Activated naive CD4-positive, alpha-beta T cell treated with anti-CD3 and anti-CD28 coated beads, Interleukin-2, amount 10 ng/mL, durations not matched to agents 7 days and 5 days (primary cell): ENCODE data around the gene FAM83G.

Source experiments
- CTCF ChIA-PET: fragments of 350-600 bp; sonication (Branson Sonifier 250); formaldehyde crosslinking; loops from one replicate; lab custom pipeline; 2021; ENCODE audit warnings: antibody characterized with exemption; lab: Charles Lee
- DNase-seq: peaks from one replicate; pipeline ENCODE4 v3.0.0-alpha.2; 2020
- H3K27ac Mint-ChIP-seq: one replicate; pipeline ENCODE4 v1.8.0; 2021; ENCODE audit warnings: mild to moderate bottlenecking, moderate library complexity, mixed read lengths
- H3K27me3 Mint-ChIP-seq: one replicate; pipeline ENCODE4 v1.8.0; 2021; ENCODE audit warnings: mild to moderate bottlenecking, mixed read lengths
- H3K36me3 Mint-ChIP-seq: one replicate; pipeline ENCODE4 v1.8.0; 2021; ENCODE audit warnings: mixed read lengths
- H3K4me1 Mint-ChIP-seq: one replicate; pipeline ENCODE4 v1.8.0; 2021; ENCODE audit warnings: mixed read lengths
- H3K4me3 Mint-ChIP-seq: one replicate; pipeline ENCODE4 v1.8.0; 2021; ENCODE audit warnings: mild to moderate bottlenecking, moderate library complexity, mixed read lengths
- H3K9me3 Mint-ChIP-seq: one replicate; pipeline ENCODE4 v1.8.0; 2021; ENCODE audit warnings: mixed read lengths

Gene FAM83G

GRCh38 chr17:18993905-18994526, 10.5 kb downstream of the FAM83G start:
- peaks cover 26% of the 10 kb centered on the region for H3K36me3 Mint-ChIP-seq
- no peak overlapping the region for H3K4me3 Mint-ChIP-seq
- CTCF ChIA-PET = interaction anchor here (0.6 kb wide), 1 partner anchor 59 kb away, joined by 3 read pairs; no protein-coding TSS in a partner anchor
- H3K27me3 Mint-ChIP-seq = peaks cover 7% of the 10 kb centered on the region
- no peak overlapping the region for H3K27ac Mint-ChIP-seq
- peaks cover 24% of the 10 kb centered on the region for H3K4me1 Mint-ChIP-seq
- peaks cover 12% of the 10 kb centered on the region for H3K9me3 Mint-ChIP-seq
- no peak for DNase-seq

- H3K36me3 Mint-ChIP-seq = peaks cover 26% of the 10 kb centered on the region
- H3K4me3 Mint-ChIP-seq = no peak overlapping the region
- H3K9me3 Mint-ChIP-seq = peaks cover 12% of the 10 kb centered on the region
- DNase-seq = peak; percentile 67
- CTCF ChIA-PET = no interaction called here
- H3K4me1 Mint-ChIP-seq = peaks cover 25% of the 10 kb centered on the region
- peak overlapping the region; percentile 52 for H3K27ac Mint-ChIP-seq
- H3K27me3 Mint-ChIP-seq = peaks cover 7% of the 10 kb centered on the region
Measured at GRCh38 chr17:18992454-18993130, 12.0 kb downstream of the FAM83G start.

GRCh38 chr17:18991531-18992315, 12.8 kb downstream of the FAM83G start:
- peaks cover 34% of the 10 kb centered on the region for H3K4me1 Mint-ChIP-seq
- H3K4me3 Mint-ChIP-seq = no peak overlapping the region
- DNase-seq = no peak
- peak overlapping the region; percentile 69 for H3K27ac Mint-ChIP-seq
- H3K27me3 Mint-ChIP-seq = peaks cover 7% of the 10 kb centered on the region
- peaks cover 21% of the 10 kb centered on the region for H3K36me3 Mint-ChIP-seq
- H3K9me3 Mint-ChIP-seq = peaks cover 12% of the 10 kb centered on the region
- CTCF ChIA-PET = interaction anchor here (1.0 to 1.4 kb wide), 2 partner anchors 10 to 31 kb away, joined by 3 read pairs; no protein-coding TSS in a partner anchor

DNA sequence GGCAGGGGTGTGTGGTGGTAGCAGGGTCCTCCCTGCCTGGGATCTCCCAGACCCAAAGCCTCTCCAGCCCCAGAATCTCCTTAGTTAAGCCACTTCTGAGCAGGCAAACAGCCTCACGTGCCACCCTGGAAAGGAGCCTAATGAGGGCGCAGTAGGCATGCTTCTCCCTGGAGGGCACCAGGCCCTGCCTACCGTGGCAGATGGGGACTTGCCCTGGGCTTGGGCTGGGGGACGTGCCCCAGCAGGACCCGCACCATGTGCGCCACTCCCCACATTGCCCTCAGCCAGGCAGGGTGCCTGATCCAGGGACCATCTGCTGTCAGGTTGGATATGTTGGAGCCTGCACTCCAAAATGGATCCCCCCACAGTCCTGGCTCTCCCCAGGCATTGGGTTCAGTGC, 14.2 kb downstream of the FAM83G start:
- DNase-seq = no peak
- CTCF ChIA-PET = interaction anchor here (1.4 kb wide), 1 partner anchor 29 kb away, joined by 3 read pairs; no protein-coding TSS in a partner anchor
- H3K9me3 Mint-ChIP-seq = peaks cover 6% of the 10 kb centered on the region
- H3K36me3 Mint-ChIP-seq = peaks cover 15% of the 10 kb centered on the region
- H3K27me3 Mint-ChIP-seq = peaks cover 7% of the 10 kb centered on the region
- no peak overlapping the region for H3K27ac Mint-ChIP-seq
- peaks cover 39% of the 10 kb centered on the region for H3K4me1 Mint-ChIP-seq
- H3K4me3 Mint-ChIP-seq = no peak overlapping the region

- no peak for DNase-seq
- CTCF ChIA-PET = no interaction called here
- Mint-ChIP-seq H3K4me3 (no peak overlapping the region), H3K27me3 (peaks cover 7% of the 10 kb centered on the region), H3K9me3 (no peaks in the 10 kb centered on the region), H3K27ac (no peak overlapping the region), H3K36me3 (peaks cover 7% of the 10 kb centered on the region), H3K4me1 (peaks cover 35% of the 10 kb centered on the region)
Measured at GRCh38 chr17:18988546-18989173, 15.9 kb downstream of the FAM83G start.

- CTCF ChIA-PET = no interaction called here
- Mint-ChIP-seq H3K27ac (no peak overlapping the region), H3K4me1 (peaks cover 29% of the 10 kb centered on the region), H3K9me3 (no peaks in the 10 kb centered on the region), H3K36me3 (peaks cover 3% of the 10 kb centered on the region), H3K27me3 (peaks cover 7% of the 10 kb centered on the region), H3K4me3 (no peak overlapping the region)
- DNase-seq = no peak
Measured at GRCh38 chr17:18987862-18988545, 16.6 kb downstream of the FAM83G start.

DNA sequence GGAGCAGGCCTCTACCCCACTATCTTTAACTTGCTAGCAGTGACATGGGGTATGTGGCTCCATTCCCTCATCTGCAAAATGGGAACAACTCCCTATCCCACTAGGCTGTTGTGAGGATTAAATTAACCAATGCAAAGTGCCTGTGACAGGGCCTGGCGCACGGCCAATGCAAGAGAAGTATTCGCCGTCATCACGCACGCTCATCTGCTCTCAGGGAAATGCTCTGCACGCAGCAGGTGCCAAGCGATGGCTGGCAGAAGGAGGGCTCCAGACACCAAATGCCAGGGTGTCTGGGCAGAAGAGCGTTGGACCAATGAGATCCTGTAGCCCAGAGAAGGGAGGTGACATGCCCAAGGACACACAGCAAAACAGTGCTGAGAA, 17.3 kb downstream of the FAM83G start:
- Mint-ChIP-seq H3K4me3 (no peak overlapping the region), H3K27ac (no peak overlapping the region), H3K4me1 (peaks cover 21% of the 10 kb centered on the region), H3K27me3 (peaks cover 1% of the 10 kb centered on the region), H3K9me3 (no peaks in the 10 kb centered on the region), H3K36me3 (peaks cover 3% of the 10 kb centered on the region)
- CTCF ChIA-PET = no interaction called here
- no peak for DNase-seq

DNA sequence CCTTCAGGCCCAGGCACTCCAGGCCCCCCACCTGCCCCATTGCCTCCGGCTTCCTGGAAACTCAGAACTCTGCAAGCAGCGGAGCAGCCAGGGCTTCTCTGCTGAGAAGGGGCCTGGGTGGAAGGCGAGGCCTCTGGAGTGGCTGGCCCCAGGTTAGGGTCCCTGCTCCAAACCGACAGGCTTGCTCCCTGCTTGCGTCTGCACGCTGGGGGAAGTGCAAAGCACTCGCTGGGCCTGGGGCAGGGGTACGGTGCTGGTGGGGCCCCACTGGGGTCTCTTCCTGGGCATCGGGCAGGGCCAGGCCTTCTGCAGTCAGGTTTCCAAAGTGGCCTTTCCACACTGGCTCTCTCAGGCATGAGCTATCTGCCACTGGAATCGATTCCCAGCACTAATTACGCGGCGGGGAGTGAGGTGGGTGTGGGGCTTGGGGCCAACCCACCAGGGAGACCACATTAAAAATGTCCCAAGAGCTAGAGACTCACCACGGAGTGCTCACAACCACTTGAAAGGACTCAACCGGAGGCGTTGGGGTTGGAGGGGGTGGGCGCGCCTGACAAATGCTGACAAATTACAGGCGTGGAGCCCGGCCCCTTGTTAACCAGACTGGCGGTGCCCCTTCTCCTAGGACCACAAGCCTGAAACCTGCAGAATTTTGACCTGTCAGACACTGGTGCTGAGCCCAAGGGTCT, 17.9 kb downstream of the FAM83G start:
- no peak for DNase-seq
- Mint-ChIP-seq H3K4me3 (no peak overlapping the region), H3K9me3 (no peaks in the 10 kb centered on the region), H3K27ac (no peak overlapping the region), H3K27me3 (no peaks in the 10 kb centered on the region), H3K36me3 (peaks cover 3% of the 10 kb centered on the region), H3K4me1 (peaks cover 18% of the 10 kb centered on the region)
- CTCF ChIA-PET = no interaction called here

DNA sequence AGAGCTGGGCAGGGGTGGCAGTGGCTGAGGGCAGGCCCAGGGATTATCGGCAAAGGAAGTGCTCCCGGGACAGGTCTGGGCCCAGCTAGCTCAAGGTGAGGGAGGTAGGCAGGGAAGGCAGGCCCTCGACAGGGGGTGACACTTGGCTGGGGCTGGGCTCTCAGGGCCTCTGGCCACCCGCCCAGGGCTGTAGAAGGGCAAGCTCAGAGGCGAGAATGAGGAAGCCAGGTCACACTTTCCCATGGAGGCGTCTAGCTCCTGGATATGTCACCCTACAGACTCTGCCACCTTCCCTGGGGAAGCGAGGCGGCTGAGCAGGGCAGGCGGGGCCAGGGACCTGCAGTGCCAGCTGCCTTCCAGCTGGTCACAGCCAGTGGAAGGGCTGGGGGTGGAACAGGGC, 19.1 kb downstream of the FAM83G start:
- CTCF ChIA-PET = no interaction called here
- no peaks in the 10 kb centered on the region for H3K9me3 Mint-ChIP-seq
- DNase-seq = no peak

DNA sequence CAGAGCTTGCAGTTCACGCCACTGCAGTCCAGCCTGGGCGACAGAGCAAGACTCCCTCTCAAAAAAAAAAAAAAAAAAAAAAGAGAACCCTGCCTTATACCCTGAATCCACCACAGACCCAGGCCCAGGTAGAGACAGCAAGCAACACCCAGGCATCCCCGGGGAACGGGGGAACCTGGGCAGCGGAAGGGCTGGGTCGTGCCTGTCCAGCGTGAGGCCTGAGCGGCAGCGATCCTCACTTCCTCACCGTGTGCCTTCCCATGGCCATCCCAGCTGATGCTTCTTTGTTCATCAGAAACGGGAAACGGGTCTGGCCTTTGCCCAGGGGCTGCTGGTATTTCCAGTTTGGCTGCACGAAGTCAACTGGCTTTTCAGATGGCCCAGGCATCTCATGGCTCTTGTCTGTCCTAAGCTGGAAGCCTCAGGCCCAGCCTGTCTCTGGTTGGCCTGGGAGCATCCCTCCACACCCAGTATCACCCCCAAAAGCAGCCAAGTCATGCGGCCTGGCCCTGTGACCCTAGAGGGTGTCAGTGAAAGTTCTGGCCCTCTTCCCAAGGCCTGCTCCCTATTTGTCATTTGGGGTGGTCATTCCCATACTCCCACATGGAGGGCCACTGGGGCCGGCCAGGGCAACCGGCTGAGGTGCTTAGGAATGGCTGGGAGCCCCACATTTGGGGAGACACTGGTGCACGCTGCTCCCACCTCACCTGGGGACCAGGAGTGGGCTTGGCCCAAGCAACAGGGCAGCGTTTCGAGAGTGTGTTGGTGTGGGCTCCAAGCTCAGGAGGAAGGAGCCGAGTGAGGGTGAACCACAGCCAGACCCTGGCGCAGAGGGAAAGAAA, 20.1 kb downstream of the FAM83G start:
- no peaks in the 10 kb centered on the region for H3K9me3 Mint-ChIP-seq
- peaks cover 15% of the 10 kb centered on the region for H3K4me1 Mint-ChIP-seq
- no peak overlapping the region for H3K4me3 Mint-ChIP-seq
- peaks cover 3% of the 10 kb centered on the region for H3K36me3 Mint-ChIP-seq
- CTCF ChIA-PET = no interaction called here
- H3K27ac Mint-ChIP-seq = no peak overlapping the region
- H3K27me3 Mint-ChIP-seq = no peaks in the 10 kb centered on the region
- no peak for DNase-seq

More for the DNA sequence above, 19.1 kb downstream of the FAM83G start:
- Mint-ChIP-seq H3K4me3 (no peak overlapping the region), H3K27ac (no peak overlapping the region), H3K27me3 (no peaks in the 10 kb centered on the region), H3K36me3 (peaks cover 3% of the 10 kb centered on the region), H3K4me1 (peaks cover 15% of the 10 kb centered on the region)

GRCh38 chr17:18981642-18982424, 22.7 kb downstream of the FAM83G start:
- CTCF ChIA-PET = interaction anchor here (1.2 kb wide), 1 partner anchor 20 kb away, joined by 6 read pairs; no protein-coding TSS in a partner anchor
- Mint-ChIP-seq H3K4me1 (peaks cover 6% of the 10 kb centered on the region), H3K36me3 (peaks cover 3% of the 10 kb centered on the region), H3K27ac (no peak overlapping the region), H3K4me3 (no peak overlapping the region), H3K27me3 (no peaks in the 10 kb centered on the region), H3K9me3 (no peaks in the 10 kb centered on the region)
- DNase-seq = no peak

- Mint-ChIP-seq H3K4me3 (no peak overlapping the region), H3K9me3 (no peaks in the 10 kb centered on the region), H3K36me3 (peaks cover 3% of the 10 kb centered on the region), H3K27me3 (no peaks in the 10 kb centered on the region), H3K27ac (no peak overlapping the region), H3K4me1 (peaks cover 2% of the 10 kb centered on the region)
- no peak for DNase-seq
- CTCF ChIA-PET = no interaction called here
Measured at GRCh38 chr17:18981335-18981641, 23.3 kb downstream of the FAM83G start.
